ENCODE data around the gene SLC41A3. TPM values are rescaled to one million over a fixed set of nuclear protein-coding genes. Genes with fewer than 3 reads are reported as not detected.

The SLC41A3 gene
- polyA plus RNA-seq, 2 of the 4 experiments (the other 2 are of a cell fraction) = 18.9 to 24.2 TPM

GRCh38 chr3:126105691-126106187 lies 21.8 kb upstream of the SLC41A3 start (continued):
- no peak for TF ChIP-seq RCOR1 (IDR thresholded peaks at IDR 0.05; ENCODE audit: low read depth, low read length)

- CTCF ChIA-PET = no interaction called here
- no peak overlapping the region for H3K27ac ChIP-seq
- TF ChIP-seq PHF8 (IDR thresholded peaks at IDR 0.05; ENCODE audit: borderline replicate concordance, low read depth) = no peak
- no peak for TF ChIP-seq RCOR1 (IDR thresholded peaks at IDR 0.05; ENCODE audit: low read depth, low read length)
- no peak for TF ChIP-seq CHD2 (IDR thresholded peaks at IDR 0.05; ENCODE audit: low read length, partially characterized antibody)
- no peak for TF ChIP-seq KDM1A (IDR thresholded peaks at IDR 0.05; ENCODE audit: low read depth)
- TF ChIP-seq CBX8 (IDR thresholded peaks at IDR 0.05) = no peak
- no peak for TF ChIP-seq ESRRA (IDR thresholded peaks at IDR 0.05; ENCODE audit: borderline replicate concordance, low read length)
- no peak for TF ChIP-seq CEBPB (IDR thresholded peaks at IDR 0.05)
- FAIRE-seq (no peak), ATAC-seq (no peak), DNase-seq (ENCODE audit: low read depth in 1 of 2, low spot score in 1 of 2) (no peak)
- no peak overlapping the region for H3K4me3 ChIP-seq
- POLR2A ChIA-PET = no interaction called here
- H3K4me2 ChIP-seq = no peak overlapping the region
- 76% methylated on average over 3 of the region's 15 CpGs for WGBS (ENCODE audit: missing lambda C conversion rate)
- H3K9me3 ChIP-seq = no peaks in the 10 kb centered on the region
- H3K4me1 ChIP-seq = no peaks in the 10 kb centered on the region
These were observed 21.1 kb upstream of the SLC41A3 start for GRCh38 chr3:126104742-126105605.

- CTCF ChIA-PET = interaction anchor here (1.0 kb wide), 1 partner anchor 14 kb away, joined by 3 read pairs; no protein-coding TSS in a partner anchor
- DNase-seq (ENCODE audit: low read depth in 1 of 2, low spot score in 1 of 2) = no peak
- Histone ChIP-seq H3K4me2 (no peak overlapping the region), H3K27ac (no peak overlapping the region), H3K4me1 (no peaks in the 10 kb centered on the region), H3K4me3 (no peak overlapping the region), H3K9me3 (no peaks in the 10 kb centered on the region)
- TF ChIP-seq ZC3H11A (IDR thresholded peaks at IDR 0.05) (no peak), ATOH8 (CRISPR knock-in tag; IDR thresholded peaks at IDR 0.05; ENCODE audit: low read depth) (no peak), ESRRA (IDR thresholded peaks at IDR 0.05; ENCODE audit: borderline replicate concordance, low read length) (no peak), ZSCAN20 (CRISPR knock-in tag; IDR thresholded peaks at IDR 0.05) (no peak), CBX2 (IDR thresholded peaks at IDR 0.05; ENCODE audit: borderline replicate concordance, low read depth) (no peak), JUNB (IDR thresholded peaks at IDR 0.05) (no peak), HOXB13 (CRISPR knock-in tag; IDR thresholded peaks at IDR 0.05; ENCODE audit: low read depth) (no peak), KDM1A (IDR thresholded peaks at IDR 0.05; ENCODE audit: low read depth) (no peak), ZNF302 (CRISPR knock-in tag; IDR thresholded peaks at IDR 0.05) (no peak)
- POLR2A ChIA-PET = no interaction called here
- no peak; a peak in 2 of 6 replicates for ATAC-seq
- no peak for FAIRE-seq
- 73% methylated on average over 4 of the region's 7 CpGs for WGBS (ENCODE audit: missing lambda C conversion rate)
These were observed 20.2 kb upstream of the SLC41A3 start for GRCh38 chr3:126104028-126104635.

- no peak overlapping the region for H3K27ac ChIP-seq
- ChIA-PET POLR2A (no interaction called here), CTCF (interaction anchor here (0.6 to 1.0 kb wide), 3 partner anchors 13 to 1271 kb away, joined by 3 read pairs; no protein-coding TSS in a partner anchor)
- TF ChIP-seq KDM1A (IDR thresholded peaks at IDR 0.05; ENCODE audit: low read depth) (no peak), CEBPB (IDR thresholded peaks at IDR 0.05) (peak; percentile 82 to 92)
- H3K4me2 ChIP-seq = no peak overlapping the region
- ATAC-seq = peak in 1 of 2 experiments; percentile 40; a peak in 2 of 6 replicates
- no peak overlapping the region for H3K4me3 ChIP-seq
- whole genome bisulfite sequencing (ENCODE audit: missing lambda C conversion rate) = 63% methylated on average over 12 of the region's 22 CpGs
- no peaks in the 10 kb centered on the region for H3K4me1 ChIP-seq
- H3K9me3 ChIP-seq = no peaks in the 10 kb centered on the region
- FAIRE-seq = no peak
- no peak for DNase-seq (ENCODE audit: low read depth in 1 of 2, low spot score in 1 of 2)
These were observed 19.4 kb upstream of the SLC41A3 start for GRCh38 chr3:126103121-126104027.
